Activated CD4-positive, CD25-positive, alpha-beta regulatory T cell treated with anti-CD3 and anti-CD28 coated beads, Interleukin-2, amount 50 U/mL, for 24 hours (primary cell): ENCODE data around the gene SMOC2.
"Not testable (repeated sequence)": the region's sequence is repeated elsewhere in the genome, so short reads cannot be mapped to it uniquely, and the experiment has no call there.

Experiments used
- ATAC-seq, 2 donors: fragments of 150-1000 bp; cut with Tn5 transposase; one replicate each; pipeline ENCODE4 v1.10.0; 2021; ENCODE audit warnings: mild to moderate bottlenecking in 1 of 2, moderate library complexity in 1 of 2

The SMOC2 gene

DNA sequence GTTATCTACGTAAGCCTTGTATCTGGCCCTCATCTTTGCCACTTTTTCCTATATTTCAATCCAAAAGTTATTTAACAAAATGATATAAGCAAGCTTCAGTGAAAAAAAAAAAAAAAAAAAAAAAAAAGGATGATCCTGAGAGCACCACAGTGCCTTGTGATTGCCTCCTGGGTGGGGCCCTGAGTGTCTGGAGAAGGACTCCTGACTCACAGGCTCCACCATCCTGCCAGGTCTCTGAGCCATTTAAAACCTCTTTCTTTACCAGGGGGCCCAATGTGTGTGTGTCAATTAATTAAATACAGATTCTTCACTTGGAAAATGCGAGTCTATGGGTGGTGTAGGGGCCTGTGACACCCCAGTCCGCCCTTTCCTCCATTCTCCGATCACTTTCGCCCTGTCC is 105.2 kb downstream of the SMOC2 start:
- ATAC-seq = no peak

DNA sequence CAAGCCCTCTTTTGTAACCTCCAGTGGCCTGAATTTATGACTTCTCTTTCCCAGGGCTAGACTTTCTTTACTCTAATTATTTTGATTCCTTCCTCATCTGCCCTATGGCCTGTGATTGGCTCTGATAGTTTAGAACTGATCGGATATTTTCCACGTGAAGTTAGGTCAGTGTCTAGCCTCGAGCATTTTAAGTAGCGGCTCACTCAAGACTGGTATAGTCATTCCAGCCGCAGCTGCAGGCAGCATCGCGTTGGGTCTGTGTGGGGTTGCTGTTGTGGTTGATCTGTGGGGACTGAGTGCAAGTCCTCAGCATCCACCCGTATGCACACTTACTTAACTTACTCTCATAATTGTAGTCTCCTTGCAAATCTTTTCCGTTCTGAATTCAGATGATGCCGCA is 105.7 kb downstream of the SMOC2 start:
- no peak for ATAC-seq

DNA sequence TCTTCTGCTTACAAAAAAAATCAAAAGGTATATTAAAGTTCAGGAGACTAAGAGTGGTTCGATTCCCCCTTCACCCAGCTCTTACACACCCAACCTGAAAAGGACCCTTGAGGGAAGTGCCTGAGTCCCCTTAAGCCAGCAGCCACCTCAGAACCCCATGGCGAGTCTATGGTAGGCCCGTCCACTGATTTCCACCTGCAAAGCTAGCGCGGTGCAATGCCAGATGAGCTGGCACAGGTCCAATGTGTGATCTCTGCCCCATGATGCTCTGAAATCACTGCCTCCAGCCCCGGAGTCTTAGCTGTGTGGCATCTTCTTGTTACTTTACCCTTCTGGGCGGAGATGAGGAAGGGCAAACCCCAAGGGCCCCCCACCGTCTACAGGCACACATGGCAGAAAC is 109.3 kb downstream of the SMOC2 start:
- ATAC-seq = no peak

GRCh38 chr6:168554472-168554871 is 113.5 kb downstream of the SMOC2 start:
- ATAC-seq = no peak

DNA sequence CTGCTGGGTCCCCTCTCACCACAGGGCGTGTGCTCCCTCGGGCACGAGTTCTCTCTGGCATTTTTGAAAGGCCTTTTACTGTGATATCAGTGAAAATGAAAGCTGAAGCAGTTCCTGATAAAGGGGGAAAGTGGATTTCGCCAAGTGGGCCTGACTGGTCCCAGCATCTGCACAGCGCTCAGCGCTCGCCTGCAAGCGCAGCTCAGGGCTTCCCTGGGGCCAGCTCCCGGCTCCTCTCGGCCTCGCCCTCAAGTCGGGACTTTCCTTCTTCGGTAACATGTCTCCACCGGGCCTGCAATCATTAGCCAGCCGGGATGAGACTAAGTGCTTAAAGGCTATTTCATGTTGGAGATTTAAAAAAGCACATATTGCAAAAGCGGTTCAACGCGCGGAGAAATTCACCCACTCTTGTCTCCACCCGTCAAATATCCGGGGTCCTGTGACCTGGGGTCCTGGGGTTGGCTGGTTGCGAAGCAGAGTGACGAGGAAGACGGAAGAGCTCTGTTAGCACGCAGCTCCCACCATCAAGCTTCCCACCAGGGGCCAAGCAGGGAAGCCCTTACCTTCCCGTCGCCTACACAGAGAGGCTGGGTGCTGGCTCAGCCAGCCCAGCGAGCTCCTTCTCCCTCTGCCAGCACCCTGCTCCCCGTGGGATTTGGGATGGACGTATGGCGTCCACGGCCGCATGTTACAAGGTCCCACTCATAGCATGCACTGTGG is 114.1 kb downstream of the SMOC2 start:
- ATAC-seq = no peak

DNA sequence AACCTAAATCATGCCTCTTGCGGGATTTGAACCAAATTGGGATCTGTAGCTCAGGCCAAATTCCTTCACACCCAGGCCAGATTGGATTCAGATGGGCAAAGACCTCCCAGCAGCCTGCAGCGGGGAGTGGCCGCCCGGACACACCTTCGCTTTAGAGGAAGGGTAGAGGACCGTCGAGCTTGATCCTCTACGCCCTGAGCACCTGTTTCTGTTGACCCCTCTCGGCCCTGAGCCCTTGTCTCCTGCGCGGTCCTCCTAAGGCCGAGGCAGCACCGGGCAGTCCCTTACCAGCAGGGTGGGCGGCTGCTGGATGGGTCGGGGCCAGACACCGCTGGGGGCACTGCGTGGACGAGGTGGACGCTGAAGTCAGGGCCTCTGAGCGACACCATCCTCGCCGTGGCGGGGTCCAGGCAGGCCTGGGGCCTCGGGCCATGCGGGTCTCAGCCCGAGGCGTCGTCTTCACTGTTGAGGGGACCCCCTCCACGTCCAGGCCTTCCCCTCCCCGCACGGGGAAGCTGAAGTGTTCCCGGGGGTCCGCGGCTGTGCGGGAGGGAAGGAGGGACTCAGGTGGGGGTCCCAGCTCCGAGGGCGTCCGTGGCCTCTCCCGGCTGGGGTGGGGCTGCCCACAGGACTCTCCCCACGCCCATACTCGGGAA is 114.8 kb downstream of the SMOC2 start:
- no peak for ATAC-seq

DNA sequence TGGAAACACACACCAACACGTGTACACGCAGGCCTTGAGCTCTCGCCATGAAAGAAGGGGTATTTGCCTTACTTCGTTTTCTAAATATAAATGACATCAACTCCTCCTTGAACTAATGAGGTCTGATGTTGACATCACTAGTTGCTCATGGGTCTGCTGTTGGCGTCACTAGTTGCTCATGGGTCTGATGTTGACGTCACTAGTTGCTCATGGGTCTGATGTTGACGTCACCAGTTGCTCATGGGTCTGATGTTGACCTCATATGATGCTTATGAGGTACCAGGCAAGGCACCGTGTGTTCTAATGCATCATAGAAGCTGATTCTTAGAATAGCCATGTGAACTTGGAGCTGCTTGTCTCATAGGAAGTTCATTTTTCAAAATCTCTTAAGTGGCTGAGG is 116.5 kb downstream of the SMOC2 start:
- ATAC-seq = no peak

GRCh38 chr6:168558686-168559085 is 117.7 kb downstream of the SMOC2 start:
- no peak for ATAC-seq

- no peak for ATAC-seq
Observed at GRCh38 chr6:168559574-168560098, 118.7 kb downstream of the SMOC2 start.

- no peak for ATAC-seq
Observed at GRCh38 chr6:168560126-168560525, 119.1 kb downstream of the SMOC2 start.

DNA sequence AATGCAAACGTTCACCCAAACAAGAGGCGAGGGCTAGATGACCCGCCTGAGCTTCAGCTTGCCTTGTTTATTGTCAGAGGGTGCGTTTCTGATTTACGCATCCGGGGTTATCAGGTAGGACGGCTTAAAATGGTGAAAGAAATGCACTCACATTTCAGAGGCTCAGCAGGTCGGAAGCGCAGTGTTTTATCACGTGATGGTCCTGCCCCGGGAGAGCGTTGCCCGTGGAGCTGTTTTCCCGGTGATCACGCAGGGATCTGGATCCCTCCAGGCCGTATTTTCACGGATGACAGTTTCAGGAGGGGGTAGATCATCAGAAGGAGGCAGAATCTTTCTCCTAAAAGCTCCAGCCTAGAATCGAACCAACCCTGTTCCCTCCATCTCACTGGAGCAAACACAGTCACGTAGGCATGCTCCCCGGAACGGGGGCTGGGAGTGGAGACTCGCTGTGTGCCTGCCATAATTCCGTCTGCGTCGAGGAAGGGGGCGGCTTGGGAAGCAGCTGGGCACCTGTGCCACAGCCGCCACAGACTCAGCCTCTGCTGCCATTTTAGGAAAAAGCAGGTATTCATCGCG is 121.7 kb downstream of the SMOC2 start:
- no peak for ATAC-seq

DNA sequence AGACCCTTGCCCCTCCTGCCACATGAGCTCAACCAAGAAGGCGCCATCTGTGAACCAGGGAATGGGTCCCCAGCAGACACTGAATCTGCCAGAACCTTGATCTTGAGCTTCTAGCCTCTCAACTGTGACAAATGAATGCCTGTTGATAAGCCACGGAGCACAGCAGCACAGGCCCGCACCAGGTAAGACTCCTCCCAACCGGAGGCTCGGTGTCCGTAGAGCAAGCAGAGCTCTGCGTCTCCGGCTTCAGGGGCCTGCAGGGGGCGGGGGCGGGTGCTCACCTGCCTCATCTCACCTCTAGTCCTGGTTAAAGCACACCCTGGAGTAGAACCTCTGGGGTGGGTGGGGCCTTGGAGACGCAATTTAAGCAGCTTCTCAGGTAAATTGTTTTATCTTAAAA is 122.7 kb downstream of the SMOC2 start:
- no peak for ATAC-seq

DNA sequence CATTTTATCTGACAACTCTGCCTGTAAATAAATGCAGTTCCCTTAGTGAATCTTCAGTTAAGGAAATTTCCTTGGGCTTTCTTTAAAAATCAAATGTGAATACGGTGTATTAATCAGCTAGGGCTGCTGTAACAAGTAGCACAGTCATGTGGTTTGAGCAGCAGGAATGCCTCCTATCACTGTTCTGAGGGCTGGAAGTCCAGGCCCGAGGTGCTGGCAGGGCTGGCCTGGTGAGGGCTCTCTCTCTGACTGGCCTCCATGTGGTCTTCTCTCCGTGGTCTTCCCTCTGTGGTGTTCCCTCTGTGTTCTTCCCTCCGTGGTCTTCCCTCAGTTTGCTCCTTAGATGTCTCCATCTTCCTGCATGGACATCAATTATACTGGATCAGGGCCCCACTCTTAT is 124.1 kb downstream of the SMOC2 start:
- no peak for ATAC-seq

DNA sequence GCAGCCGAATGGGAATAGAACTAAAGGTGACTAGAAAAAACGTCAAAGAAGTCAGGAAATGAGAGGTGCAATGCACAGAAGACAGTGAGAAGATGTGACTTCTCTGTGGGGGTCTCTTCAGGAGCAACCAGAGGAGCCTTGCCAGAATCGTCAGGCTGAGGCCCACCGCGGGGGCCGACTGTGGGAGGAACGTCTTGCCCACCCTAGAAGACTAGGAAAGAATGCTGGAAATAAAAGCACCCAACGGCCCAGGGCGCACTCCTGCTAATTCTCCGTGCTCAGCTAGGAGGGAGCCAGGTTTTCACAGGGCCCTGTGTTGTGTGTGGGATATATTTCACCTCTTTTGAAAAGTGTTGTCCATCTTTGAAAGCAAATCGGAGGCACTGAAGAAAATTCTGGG is 129.2 kb downstream of the SMOC2 start:
- no peak for ATAC-seq

DNA sequence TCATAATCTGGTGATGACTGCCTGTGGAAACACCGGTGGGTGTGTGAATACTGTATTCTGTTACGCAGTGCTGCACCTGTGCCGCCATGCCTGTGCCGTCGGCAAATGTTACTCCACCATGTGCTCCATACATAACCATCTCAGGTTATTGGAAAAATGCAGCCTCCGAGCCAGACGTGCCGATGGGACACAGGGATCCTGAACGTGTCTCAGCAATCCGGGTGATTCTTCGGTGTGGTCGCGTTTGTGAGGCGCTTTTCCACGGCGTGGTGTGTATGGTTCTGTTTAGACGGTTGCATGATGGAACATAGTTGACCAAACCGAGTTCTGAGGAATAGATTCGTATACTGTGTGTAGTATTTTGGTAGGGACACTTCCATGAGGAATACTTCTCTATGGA is 130.3 kb downstream of the SMOC2 start:
- ATAC-seq = no peak

- ATAC-seq = not testable (repeated sequence)
Observed at GRCh38 chr6:168573276-168573835, 132.4 kb downstream of the SMOC2 start.

GRCh38 chr6:168574075-168574698 is 133.2 kb downstream of the SMOC2 start:
- no peak for ATAC-seq

DNA sequence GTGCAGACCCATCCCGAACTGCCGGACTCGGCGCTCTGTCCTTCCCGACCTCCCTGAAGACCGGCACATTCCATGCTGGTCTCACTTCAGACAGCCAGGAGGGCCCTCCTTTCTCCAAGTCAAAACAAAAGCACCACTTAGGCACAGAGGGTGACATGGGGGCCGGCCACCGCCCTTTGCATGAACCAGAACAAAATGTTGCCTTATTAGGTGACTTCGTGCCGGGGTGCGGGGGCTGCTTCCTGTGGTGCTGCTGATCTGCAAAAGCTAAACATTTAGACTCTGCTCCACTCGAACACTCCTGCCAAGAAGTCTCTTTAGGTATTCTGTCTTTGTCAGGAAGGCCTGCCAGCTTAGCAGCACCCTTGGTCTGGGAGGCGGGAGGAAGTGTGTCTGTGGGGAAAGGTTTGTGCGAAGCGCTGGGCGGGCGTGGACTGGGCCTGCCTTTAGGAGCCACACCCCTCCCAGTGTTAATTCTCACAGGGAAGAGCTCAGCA is 133.8 kb downstream of the SMOC2 start:
- no peak for ATAC-seq

DNA sequence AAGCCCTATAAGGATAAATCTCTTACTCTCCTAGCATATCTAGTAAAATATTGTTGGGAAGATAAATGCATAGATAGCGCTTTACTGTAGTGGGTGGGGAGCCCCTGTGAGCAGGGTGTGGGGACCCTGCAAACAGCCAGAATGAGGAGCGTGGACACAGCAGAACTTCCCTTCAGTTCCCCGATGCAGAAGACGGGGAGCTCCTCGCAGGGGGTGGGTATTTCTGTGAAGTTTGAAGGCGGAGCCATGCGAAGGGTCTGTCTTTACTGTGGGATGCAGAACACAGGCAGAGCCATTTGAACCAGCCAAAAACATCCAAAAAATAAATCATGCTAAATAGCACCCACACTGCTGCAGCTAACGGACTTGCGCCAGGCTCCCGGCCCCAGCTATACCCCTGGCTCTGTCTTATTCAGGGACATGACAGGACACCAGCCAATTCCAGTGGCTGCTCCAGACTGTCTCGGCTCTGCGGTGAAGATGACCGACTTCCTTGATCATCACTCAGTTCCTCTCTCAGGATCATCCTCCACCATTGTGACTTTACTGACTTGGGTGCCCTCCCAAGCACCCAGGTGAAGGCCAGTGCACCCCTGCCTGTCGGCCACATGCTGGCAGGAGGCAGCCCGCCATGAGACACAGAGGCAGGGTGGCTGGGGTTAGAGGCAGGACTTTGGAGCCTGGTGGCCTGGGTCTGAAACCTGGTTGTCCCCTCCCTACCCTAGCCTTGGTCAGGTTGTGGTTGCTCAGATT is 134.5 kb downstream of the SMOC2 start:
- ATAC-seq = no peak

DNA sequence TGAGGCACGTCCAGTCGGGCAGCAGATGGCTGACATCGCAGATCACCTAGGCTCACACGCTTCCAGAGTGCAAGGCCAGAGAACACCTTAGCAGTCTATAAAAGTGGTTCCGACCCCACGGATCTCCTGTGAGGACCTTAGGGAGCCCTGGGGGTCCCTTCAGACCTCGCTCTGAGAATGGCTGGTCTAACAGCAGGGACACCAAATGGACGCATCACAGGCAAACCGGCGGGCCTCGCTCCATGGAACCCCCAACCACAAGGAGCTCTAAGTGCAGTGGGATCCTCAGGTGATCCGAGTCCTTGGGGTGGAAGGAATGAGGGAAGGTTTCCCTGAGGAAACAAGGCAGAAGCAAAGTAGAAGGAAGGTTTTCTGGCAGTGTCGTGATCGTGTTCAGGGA is 135.4 kb downstream of the SMOC2 start:
- no peak for ATAC-seq

DNA sequence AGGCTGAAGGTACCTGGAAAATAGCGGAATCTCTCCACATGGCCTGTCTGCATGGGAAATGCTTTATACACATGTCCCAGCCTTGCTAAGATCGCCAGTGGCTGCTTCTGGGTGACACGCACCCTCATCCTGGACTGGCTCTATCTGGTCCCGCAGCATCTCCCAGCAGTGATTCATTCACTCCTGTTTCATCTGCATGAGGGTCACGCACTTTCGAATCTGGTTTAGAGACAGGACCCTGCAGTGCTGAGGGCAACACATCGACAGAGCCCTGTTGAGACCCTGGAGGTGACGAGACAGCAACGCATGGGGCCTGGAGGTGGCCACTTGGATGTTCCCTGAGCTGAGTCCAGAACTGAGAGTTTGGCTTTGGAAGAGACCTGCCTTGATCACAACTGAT is 136.5 kb downstream of the SMOC2 start:
- ATAC-seq = no peak

DNA sequence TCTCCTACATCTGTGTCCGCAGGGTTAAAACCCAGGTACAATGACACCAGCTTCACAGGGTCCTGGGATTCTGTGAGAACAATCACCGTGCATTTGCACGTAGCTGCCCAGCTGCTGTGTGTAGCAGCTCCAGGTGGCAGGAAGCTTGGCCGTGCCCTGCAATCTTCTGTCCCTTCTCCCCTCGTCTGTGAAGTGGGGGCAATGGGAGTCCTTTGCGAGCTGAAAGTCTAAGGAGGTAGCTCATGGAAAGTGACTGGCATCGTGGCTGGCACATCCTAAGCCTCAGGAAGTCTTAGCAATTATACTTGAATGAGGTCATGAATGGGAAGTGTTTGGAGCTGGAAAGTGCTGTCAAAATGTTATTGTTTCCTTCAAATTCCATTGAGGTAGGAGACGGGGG is 137.1 kb downstream of the SMOC2 start:
- ATAC-seq = no peak
